K562 (cell line): Measurements from ENCODE around the gene TMEM141. TPM values are rescaled to one million over a fixed set of nuclear protein-coding genes. Genes with fewer than 3 reads are reported as not detected.

Experiments
- BCL6 ChIP-seq: fragments of 250-450 bp; sonication (Bioruptor Pico); IDR thresholded peaks from 2 replicates; pipeline ENCODE4 v1.4.0; 2020
- KLF6 ChIP-seq: fragments of 250-450 bp; sonication (Bioruptor Pico); IDR thresholded peaks from 2 replicates; pipeline ENCODE4 v1.4.0; 2020; ENCODE audit warnings: mild to moderate bottlenecking, moderate library complexity, borderline replicate concordance
- MEF2D ChIP-seq: conservative IDR thresholded peaks from 2 replicates; pipeline ENCODE4 v1.6.1; 2016; ENCODE audit warnings: low read depth, missing genetic modification characterization, missing compliant biosample characterization
- PCBP1 ChIP-seq: fragments of 200-400 bp; formaldehyde crosslinking; IDR thresholded peaks from 2 replicates; pipeline ENCODE4 v1.6.1; 2018; ENCODE audit warnings: mild to moderate bottlenecking, low read depth, low read length; ENCODE audit not compliant: poor library complexity, severe bottlenecking
- PTRF ChIP-seq: fragments of 450-650 bp; IDR thresholded peaks from 2 replicates; pipeline ENCODE4 v1.6.1; 2016; ENCODE audit warnings: mild to moderate bottlenecking, missing genetic modification characterization, missing compliant biosample characterization
- RFX7 ChIP-seq: fragments of 250-450 bp; sonication (Bioruptor Pico); IDR thresholded peaks from 2 replicates; pipeline ENCODE4 v1.5.1; 2021; ENCODE audit warnings: mild to moderate bottlenecking
- RHOXF2B ChIP-seq: fragments of 250-450 bp; sonication (Bioruptor Pico); conservative IDR thresholded peaks from 2 replicates; pipeline ENCODE4 v1.5.1; 2021
- TAF7 ChIP-seq: fragments of 450-650 bp; IDR thresholded peaks from 2 replicates; pipeline ENCODE4 v1.6.1; 2016; ENCODE audit warnings: missing genetic modification characterization, missing compliant biosample characterization
- ZBTB17 ChIP-seq: fragments of 450-650 bp; formaldehyde crosslinking; IDR thresholded peaks from 2 replicates; pipeline ENCODE4 v1.4.0; 2020; ENCODE audit warnings: mild to moderate bottlenecking
- ZBTB8A ChIP-seq: fragments of 450-650 bp; IDR thresholded peaks from 2 replicates; pipeline ENCODE4 v1.6.1; 2018; ENCODE audit warnings: mild to moderate bottlenecking, moderate library complexity; ENCODE audit not compliant: partially characterized antibody
- ZKSCAN8 ChIP-seq: fragments of 200-800 bp; sonication (Bioruptor generic); IDR thresholded peaks from 2 replicates; pipeline ENCODE4 v1.6.1; 2016; ENCODE audit warnings: missing genetic modification characterization, missing compliant biosample characterization
- ZNF197 ChIP-seq: fragments of 200-800 bp; sonication (Bioruptor generic); IDR thresholded peaks from 2 replicates; pipeline ENCODE4 v1.6.1; 2016; ENCODE audit warnings: low read depth, missing genetic modification characterization, missing compliant biosample characterization
- ZNF24 ChIP-seq: fragments of 450-650 bp; IDR thresholded peaks from 2 replicates; pipeline ENCODE4 v1.6.1; 2016
- ZNF41 ChIP-seq: fragments of 250-450 bp; sonication (Bioruptor Pico); conservative IDR thresholded peaks from 2 replicates; pipeline ENCODE4 v1.4.0; 2020; ENCODE audit warnings: mild to moderate bottlenecking
- ZNF445 ChIP-seq: fragments of 250-450 bp; sonication (Bioruptor Pico); IDR thresholded peaks from 2 replicates; pipeline ENCODE4 v1.4.0; 2020; ENCODE audit warnings: low read depth, mild to moderate bottlenecking, moderate library complexity
- ZNF589 ChIP-seq: fragments of 200-800 bp; sonication (Bioruptor generic); IDR thresholded peaks from 2 replicates; pipeline ENCODE4 v1.6.1; 2016; ENCODE audit warnings: low read depth, missing genetic modification characterization, missing compliant biosample characterization
- ZNF766 ChIP-seq: fragments of 200-800 bp; sonication (Bioruptor generic); conservative IDR thresholded peaks from 2 replicates; pipeline ENCODE4 v1.6.1; 2016; ENCODE audit warnings: missing genetic modification characterization, missing compliant biosample characterization
- ZNF79 ChIP-seq: fragments of 250-450 bp; sonication (Bioruptor Pico); IDR thresholded peaks from 2 replicates; pipeline ENCODE4 v1.4.0; 2020; ENCODE audit warnings: low read depth, mild to moderate bottlenecking, moderate library complexity
- polyA plus RNA-seq, 8 experiments: library from polyadenylated mRNA; depleted of rRNA in 4 of 8; stranded (reverse) in 5 of 8; unstranded in 3 of 8; fragments of >200 nt; fragmentation: Nextera tagmentation in 2 of 8; fragmentation: Illumina TruSeq in 1 of 8; extraction: Ambion mirVana in 2 of 8; extraction: Trizol in 1 of 8; gene quantifications; 2 replicates each; pipeline versions ENCODE4 v1.2.1 to v1.2.3, GENCODE V29; 2011 to 2014; ENCODE audit warnings: inconsistent platforms in 1 of 8, missing spikeins in 1 of 8
- total RNA-seq, 7 experiments: library from RNA; depleted of rRNA in 6 of 7; stranded (reverse); fragments of >200 nt in 6 of 7; fragmentation: Illumina TruSeq in 2 of 7; extraction: Trizol in 2 of 7; gene quantifications; 2 replicates each; pipeline versions ENCODE4 v1.2.1 to v1.2.3, GENCODE V29; 2011 to 2021; ENCODE audit warnings: low replicate concordance in 1 of 7
- TF ChIP-seq, protein P1 (sequence below): fragments of 200-800 bp; sonication (Bioruptor generic); IDR thresholded peaks from 2 replicates; pipeline ENCODE4 v1.6.1; 2017; ENCODE audit warnings: missing genetic modification characterization, missing compliant biosample characterization
- TF ChIP-seq, protein P2 (sequence below): fragments of 250-450 bp; sonication (Bioruptor Pico); IDR thresholded peaks from 2 replicates; pipeline ENCODE4 v1.5.0; 2020; ENCODE audit warnings: mild to moderate bottlenecking, borderline replicate concordance
- TF ChIP-seq, protein P3 (sequence below): fragments of 450-650 bp; formaldehyde crosslinking; IDR thresholded peaks from 2 replicates; pipeline ENCODE4 v1.4.0; 2020; ENCODE audit warnings: mild to moderate bottlenecking, moderate library complexity
- TF ChIP-seq, protein P4 (sequence below): IDR thresholded peaks from 3 replicates; pipeline ENCODE4 v1.6.1; 2011; ENCODE audit warnings: borderline replicate concordance, mild to moderate bottlenecking, moderate library complexity; ENCODE audit not compliant: insufficient read length; ENCODE audit errors: extremely low read depth

Gene TMEM141
- total and polyA plus RNA-seq, 9 of the 15 experiments (the other 6 are each of a cell fraction or from before 2014, with no cell fraction given): 21.5 to 123 (median 74.8) TPM

DNA sequence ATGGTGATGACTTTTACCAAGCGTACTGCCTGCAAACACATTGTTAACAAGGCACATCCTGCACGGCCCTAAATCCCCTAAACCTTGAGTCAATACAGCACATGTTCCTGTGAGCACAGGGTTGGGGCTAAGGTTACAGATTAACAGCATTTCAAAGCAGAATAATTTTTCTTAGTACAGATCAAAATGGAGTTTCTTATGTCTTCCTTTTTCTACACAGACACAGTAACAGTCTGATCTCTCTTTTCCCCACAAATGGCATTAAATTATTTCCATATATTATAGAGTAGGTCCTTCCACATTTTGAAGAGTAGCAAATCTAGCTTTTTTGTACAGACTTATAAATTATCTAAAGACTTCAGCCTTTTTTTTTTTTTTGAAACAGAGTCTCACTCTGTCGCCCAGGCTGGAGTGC, 1.6 kb upstream of the TMEM141 start (continued):
- TF ChIP-seq, protein P1, sequence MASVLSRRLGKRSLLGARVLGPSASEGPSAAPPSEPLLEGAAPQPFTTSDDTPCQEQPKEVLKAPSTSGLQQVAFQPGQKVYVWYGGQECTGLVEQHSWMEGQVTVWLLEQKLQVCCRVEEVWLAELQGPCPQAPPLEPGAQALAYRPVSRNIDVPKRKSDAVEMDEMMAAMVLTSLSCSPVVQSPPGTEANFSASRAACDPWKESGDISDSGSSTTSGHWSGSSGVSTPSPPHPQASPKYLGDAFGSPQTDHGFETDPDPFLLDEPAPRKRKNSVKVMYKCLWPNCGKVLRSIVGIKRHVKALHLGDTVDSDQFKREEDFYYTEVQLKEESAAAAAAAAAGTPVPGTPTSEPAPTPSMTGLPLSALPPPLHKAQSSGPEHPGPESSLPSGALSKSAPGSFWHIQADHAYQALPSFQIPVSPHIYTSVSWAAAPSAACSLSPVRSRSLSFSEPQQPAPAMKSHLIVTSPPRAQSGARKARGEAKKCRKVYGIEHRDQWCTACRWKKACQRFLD (CRISPR knock-in tag): no peak
- TF ChIP-seq, protein P2, sequence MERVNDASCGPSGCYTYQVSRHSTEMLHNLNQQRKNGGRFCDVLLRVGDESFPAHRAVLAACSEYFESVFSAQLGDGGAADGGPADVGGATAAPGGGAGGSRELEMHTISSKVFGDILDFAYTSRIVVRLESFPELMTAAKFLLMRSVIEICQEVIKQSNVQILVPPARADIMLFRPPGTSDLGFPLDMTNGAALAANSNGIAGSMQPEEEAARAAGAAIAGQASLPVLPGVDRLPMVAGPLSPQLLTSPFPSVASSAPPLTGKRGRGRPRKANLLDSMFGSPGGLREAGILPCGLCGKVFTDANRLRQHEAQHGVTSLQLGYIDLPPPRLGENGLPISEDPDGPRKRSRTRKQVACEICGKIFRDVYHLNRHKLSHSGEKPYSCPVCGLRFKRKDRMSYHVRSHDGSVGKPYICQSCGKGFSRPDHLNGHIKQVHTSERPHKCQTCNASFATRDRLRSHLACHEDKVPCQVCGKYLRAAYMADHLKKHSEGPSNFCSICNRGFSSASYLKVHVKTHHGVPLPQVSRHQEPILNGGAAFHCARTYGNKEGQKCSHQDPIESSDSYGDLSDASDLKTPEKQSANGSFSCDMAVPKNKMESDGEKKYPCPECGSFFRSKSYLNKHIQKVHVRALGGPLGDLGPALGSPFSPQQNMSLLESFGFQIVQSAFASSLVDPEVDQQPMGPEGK (CRISPR knock-in tag): peak; percentile 63; the same call in 1 of the 2 replicates
- TF ChIP-seq RFX7 (CRISPR knock-in tag) (peak; percentile 83; the same call in 1 of the 2 replicates), PCBP1 (no peak), ZNF766 (peak; percentile 92), RHOXF2B (CRISPR knock-in tag) (0 out of 2 replicates have a peak, but pooled peaks have one; percentile 29), ZNF79 (CRISPR knock-in tag) (peak; percentile 87), BCL6 (CRISPR knock-in tag) (0 out of 2 replicates have a peak, but pooled peaks have one; percentile 38), ZKSCAN8 (peak; percentile 87), TAF7 (tag) (peak; percentile 83), ZNF197 (CRISPR knock-in tag) (peak; percentile 65), ZNF24 (no peak), ZNF41 (CRISPR knock-in tag) (peak; percentile 79), MEF2D (tag) (peak; percentile 81), PTRF (tag) (peak; percentile 92), ZNF589 (CRISPR knock-in tag) (peak; percentile 75), KLF6 (CRISPR knock-in tag) (peak; percentile 96), ZBTB17 (CRISPR knock-in tag) (peak; percentile 90), ZNF445 (peak; percentile 40; the same call in 1 of the 2 replicates), ZBTB8A (no peak)
- TF ChIP-seq, protein P3, sequence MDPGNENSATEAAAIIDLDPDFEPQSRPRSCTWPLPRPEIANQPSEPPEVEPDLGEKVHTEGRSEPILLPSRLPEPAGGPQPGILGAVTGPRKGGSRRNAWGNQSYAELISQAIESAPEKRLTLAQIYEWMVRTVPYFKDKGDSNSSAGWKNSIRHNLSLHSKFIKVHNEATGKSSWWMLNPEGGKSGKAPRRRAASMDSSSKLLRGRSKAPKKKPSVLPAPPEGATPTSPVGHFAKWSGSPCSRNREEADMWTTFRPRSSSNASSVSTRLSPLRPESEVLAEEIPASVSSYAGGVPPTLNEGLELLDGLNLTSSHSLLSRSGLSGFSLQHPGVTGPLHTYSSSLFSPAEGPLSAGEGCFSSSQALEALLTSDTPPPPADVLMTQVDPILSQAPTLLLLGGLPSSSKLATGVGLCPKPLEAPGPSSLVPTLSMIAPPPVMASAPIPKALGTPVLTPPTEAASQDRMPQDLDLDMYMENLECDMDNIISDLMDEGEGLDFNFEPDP: 0 out of 2 replicates have a peak, but pooled peaks have one; percentile 24
- TF ChIP-seq, protein P4, sequence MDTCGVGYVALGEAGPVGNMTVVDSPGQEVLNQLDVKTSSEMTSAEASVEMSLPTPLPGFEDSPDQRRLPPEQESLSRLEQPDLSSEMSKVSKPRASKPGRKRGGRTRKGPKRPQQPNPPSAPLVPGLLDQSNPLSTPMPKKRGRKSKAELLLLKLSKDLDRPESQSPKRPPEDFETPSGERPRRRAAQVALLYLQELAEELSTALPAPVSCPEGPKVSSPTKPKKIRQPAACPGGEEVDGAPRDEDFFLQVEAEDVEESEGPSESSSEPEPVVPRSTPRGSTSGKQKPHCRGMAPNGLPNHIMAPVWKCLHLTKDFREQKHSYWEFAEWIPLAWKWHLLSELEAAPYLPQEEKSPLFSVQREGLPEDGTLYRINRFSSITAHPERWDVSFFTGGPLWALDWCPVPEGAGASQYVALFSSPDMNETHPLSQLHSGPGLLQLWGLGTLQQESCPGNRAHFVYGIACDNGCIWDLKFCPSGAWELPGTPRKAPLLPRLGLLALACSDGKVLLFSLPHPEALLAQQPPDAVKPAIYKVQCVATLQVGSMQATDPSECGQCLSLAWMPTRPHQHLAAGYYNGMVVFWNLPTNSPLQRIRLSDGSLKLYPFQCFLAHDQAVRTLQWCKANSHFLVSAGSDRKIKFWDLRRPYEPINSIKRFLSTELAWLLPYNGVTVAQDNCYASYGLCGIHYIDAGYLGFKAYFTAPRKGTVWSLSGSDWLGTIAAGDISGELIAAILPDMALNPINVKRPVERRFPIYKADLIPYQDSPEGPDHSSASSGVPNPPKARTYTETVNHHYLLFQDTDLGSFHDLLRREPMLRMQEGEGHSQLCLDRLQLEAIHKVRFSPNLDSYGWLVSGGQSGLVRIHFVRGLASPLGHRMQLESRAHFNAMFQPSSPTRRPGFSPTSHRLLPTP: no peak
